ENCODE data around the gene TNFSF15.

The TNFSF15 gene

DNA sequence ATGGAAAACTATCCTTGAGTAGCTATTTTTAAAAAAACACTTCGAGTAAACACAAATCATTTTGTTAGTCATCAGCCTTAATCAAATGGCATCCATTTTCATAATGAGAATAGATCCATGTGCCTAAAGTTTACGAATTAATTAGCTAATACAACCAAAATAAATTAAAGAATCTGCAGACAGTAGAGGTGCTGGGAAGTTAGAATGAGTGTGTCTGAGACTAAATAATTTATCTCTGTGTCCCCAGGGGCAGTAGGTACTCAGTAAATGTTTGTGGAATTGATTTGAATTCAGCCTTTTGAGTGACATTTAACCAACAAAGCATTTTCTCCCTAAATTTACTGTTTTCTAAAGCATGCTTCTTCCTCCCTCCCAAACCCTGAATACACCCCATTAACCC lies 18.6 kb downstream of the TNFSF15 start:
- DNase-seq: no peak

DNA sequence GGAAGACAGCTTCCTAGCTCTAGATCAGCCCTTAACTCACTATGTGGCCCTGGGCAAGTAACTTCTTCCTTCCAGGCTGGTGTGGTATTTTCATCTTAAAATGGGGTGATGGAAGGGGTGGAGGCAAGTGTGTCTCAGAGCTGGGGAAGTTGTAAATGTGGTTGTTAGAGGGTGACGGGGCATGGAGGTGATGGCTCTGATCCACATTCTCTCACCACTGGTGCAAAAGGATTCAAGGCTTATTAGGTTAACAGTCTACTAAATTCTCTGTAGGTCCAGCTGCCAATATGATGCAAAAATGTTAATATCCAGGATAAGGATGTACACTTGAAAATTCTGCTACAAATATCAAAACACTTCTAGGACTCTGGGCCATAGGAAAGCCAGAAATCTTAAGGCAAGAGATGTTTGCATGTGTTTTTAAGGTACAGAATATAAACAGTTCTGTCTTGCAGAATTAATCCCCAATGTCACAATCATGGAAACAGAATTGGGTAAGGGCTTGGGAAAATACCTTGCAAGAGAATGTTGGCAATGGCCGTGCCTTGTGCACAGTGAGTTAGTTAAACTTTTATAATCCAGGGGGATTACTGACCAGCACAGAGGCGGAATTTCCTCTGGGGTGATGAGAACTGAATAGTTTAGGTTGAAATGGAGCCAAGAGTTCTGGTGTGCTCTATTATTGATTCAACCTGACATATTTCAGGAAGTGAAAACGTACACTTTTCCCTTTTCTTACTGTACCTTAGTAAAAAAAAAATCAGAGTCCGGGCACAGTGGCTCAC lies 19.8 kb downstream of the TNFSF15 start:
- no peak for DNase-seq

GRCh38 chr9:114784721-114785279 lies 21.0 kb downstream of the TNFSF15 start:
- no peak for DNase-seq

DNA sequence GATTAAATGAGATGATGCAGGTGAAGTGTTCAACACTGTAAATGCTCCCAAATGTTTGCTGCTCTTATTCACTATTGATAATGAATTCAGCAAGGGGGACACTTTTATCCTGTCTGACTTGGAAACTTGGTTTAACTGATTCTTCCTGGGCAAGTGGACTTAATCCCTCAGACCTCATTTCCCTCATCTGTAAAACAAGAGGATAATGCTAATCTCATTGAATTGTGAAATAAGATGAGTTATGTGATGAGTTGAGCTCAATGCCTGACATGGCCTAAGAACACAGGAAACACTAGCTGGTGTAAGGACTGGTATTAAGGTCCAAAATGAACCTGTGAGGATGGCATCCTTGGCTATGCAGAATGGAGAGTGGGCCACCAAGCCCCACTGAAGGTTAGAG lies 23.3 kb downstream of the TNFSF15 start:
- no peak for DNase-seq

DNA sequence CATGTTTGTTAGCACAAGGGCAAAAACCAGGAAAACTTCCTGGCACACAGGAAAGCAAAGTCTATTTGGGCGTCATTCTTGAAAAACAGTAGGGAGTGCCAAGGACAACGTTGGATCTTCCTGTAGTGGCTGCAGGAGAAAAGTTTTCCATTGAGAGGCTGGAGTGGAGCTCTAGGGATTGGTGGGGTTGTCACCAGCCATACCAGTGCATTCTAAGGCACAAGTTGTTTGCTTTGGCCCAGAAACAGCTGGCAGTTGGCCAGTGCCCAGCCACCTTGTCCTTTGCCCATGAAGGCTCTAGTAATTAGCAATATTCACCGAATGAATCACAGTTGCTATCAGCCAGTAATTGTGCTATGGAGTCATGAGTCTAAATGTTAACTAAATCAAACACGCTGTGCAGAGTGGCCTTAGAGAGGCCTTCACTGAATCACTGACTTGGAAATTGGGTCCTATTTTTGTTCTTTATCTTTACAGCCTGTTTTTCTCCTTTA lies 26.4 kb downstream of the TNFSF15 start:
- no peak for DNase-seq

- peak; percentile 33 for DNase-seq
These were observed 27.8 kb downstream of the TNFSF15 start for GRCh38 chr9:114777821-114778609.

DNA sequence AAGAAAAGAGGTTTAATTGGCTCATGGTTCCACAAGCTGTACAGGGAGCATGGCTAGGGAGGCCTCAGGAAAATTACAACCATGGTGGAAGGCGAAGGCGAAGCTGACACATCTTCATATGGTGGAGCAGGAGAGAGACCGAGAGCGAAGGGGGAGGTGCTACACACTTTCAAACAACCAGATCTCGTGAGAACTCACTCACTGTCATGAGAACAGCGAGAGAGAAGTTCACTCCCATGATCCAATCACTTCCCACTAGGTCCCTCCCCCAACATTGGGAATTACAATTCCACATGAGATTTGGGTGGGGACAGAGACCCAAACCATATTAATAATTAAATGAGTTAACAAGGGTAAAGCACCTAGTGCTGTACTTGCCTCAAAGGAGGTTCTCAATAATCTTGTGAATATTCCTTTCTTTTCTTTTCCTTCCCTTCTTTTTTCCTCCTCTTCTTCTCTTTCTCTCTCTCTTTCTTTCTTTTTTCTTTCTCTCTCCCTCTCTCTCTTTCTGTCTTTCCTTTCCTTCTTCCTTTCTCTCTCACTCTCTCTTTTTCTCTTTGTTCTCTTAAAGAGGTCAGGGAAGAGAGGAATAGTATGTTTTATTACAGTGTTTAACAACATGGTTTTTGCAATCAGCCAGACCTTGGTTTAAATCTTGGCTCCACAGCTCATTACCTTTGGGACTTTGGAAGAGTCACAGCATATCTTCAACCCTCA lies 29.0 kb downstream of the TNFSF15 start:
- no peak for DNase-seq

- DNase-seq: no peak
These were observed 29.9 kb downstream of the TNFSF15 start for GRCh38 chr9:114775981-114776380.

GRCh38 chr9:114775121-114775520 lies 30.7 kb downstream of the TNFSF15 start:
- no peak for DNase-seq

GRCh38 chr9:114774524-114774923 lies 31.3 kb downstream of the TNFSF15 start:
- DNase-seq: no peak

DNA sequence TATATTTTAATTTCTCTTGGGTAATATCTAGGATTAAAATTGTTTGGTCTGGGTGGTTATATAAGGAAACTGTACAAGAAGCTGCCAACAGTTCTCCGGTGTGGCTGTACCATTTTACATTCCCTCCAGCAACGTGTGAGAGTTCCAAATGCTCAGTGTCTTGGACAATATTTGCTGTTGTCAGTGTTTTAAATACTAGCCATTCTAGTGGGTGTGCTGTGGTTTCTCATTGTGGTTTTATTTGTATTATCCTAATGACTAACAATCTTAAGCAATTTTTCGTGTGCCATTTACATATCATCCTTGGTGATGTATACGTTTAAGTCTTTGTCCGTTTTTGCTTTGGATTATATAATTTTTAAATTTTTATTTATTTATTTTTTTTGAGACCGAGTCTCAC lies 34.0 kb downstream of the TNFSF15 start:
- DNase-seq: no peak

GRCh38 chr9:114770991-114771390 lies 34.8 kb downstream of the TNFSF15 start:
- no peak for DNase-seq

GRCh38 chr9:114769624-114770023 lies 36.2 kb downstream of the TNFSF15 start:
- no peak for DNase-seq

- no peak for DNase-seq
These were observed 42.6 kb downstream of the TNFSF15 start for GRCh38 chr9:114763220-114763619.

- DNase-seq: no peak
These were observed 44.3 kb downstream of the TNFSF15 start for GRCh38 chr9:114761523-114761922.

DNA sequence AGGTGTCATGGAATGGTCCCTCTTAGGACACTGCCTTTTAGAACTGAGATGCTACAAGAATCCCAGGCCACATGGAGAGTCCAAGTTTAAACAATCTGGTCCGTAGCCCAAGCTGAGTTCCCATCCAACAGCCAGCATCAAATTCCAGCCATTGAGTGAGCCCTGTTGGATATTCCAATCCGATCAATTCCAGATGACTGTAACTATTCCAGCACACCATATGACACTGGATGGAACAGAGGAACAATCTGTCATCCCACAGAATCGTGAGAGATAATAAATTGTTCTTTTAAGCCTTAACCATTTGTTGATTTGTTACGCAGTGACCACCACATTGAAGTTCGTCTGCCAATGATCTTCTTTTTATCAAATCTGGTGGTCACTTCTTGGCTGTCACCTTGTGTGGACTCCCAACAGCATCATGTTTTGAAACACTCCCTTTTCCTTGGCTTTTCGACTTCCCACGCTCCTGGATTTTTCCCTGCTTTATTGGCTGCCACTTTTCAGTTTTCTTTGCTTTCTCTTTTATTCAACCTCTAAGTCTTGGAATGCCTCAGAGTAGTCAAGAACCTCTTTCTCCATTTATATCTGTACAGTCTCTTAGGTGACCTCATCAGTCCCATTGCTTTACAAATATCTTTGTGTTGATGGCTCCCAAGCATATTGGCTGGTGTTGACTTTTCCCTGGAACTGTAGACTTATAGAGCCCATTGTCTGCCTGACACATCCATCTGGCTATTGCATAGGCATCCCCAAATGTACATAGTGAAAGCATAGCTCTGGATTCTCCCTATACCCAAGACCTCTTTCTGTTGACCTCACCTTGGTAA lies 46.1 kb downstream of the TNFSF15 start:
- DNase-seq: no peak

DNA sequence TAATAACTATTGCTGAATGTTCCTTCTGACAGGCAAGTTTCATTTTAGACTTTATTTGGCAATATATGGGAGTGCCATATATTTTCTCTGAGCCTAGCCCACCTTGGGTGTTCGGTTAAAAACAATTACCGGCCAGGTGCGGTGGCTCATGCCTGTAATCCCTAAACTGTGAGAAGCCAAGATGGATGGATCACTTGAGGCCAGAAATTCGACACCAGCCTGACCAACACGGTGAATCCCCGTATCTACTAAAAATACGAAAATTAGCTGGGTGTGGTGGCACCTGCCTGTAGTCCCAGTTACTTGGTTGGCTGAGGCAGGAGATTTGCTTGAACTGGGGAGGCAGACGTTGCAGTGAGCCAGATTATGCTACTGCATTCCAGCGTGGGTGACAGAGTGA lies 47.9 kb downstream of the TNFSF15 start:
- no peak for DNase-seq

DNA sequence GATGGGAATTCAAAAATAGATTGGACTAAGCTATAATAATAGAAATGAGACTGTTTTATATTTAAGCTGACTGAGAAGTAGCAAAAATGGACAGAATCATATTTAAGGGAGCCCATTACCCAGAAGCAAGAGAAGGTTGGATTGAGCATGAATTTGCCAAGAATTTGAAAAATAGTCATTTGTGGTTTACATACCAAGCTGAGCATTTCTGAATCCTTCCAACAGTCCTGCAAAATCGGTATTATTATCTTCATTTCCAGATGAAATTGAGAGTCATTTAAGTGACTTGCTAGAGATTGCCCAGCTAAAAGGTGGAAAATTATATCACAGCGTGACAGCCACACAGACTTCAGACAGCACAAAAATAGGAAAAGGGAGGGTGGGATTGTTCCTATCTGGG lies 48.4 kb downstream of the TNFSF15 start:
- no peak for DNase-seq

- no peak for DNase-seq
These were observed 48.9 kb downstream of the TNFSF15 start for GRCh38 chr9:114756920-114757319.

DNA sequence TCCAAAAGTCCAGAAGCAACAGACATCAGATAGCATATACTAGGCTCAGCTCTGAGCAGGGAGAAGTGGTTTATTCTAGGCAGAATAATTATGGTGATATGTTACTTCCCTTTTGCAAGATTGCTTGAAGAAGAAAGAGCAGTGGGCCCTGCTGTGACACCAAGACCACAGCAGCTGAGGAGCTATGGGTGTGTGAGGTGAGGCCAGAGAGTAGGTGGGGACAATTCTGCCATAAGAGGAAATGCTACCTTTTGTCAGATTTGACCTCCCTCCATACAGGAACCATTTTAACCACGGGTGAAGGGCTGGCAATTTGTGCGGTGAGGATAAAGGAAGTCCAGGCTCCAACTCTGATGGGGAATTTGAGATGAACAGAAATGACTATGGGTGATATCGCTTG lies 51.3 kb downstream of the TNFSF15 start:
- DNase-seq: no peak

GRCh38 chr9:114746591-114747346 lies 59.1 kb downstream of the TNFSF15 start:
- no peak for DNase-seq
